KBM-7 (cell line): Measurements from ENCODE around the gene LGR5.

ENCODE experiments used
- DNase-seq: peaks from one replicate; pipeline ENCODE4 v3.0.0-alpha.2; 2015
- in situ Hi-C: fragments of 300-500 bp; cut with MboI; formaldehyde crosslinking; loops from 2 replicates; pipeline ENCODE4 v1.14.3; 2020; ENCODE audit warnings: low sequenced_read_pairs, low pct_unique_long_range_greater_than_20kb, mixed read lengths

LGR5 gene

DNA sequence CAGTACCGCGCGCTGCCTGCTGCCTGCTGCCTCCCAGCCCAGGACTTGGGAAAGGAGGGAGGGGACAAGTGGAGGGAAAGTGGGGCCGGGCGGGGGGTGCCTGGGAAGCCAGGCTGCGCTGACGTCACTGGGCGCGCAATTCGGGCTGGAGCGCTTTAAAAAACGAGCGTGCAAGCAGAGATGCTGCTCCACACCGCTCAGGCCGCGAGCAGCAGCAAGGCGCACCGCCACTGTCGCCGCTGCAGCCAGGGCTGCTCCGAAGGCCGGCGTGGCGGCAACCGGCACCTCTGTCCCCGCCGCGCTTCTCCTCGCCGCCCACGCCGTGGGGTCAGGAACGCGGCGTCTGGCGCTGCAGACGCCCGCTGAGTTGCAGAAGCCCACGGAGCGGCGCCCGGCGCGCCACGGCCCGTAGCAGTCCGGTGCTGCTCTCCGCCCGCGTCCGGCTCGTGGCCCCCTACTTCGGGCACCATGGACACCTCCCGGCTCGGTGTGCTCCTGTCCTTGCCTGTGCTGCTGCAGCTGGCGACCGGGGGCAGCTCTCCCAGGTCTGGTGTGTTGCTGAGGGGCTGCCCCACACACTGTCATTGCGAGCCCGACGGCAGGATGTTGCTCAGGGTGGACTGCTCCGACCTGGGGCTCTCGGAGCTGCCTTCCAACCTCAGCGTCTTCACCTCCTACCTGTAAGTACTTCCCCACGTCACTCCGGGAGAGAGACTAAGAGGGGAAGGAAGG, at the start of gene LGR5:
Gene LGR5, plus strand, starts transcription at position 186 of the 732 bp plus-strand sequence. Its CDS starts 283 bp downstream, at position 469.
- in situ Hi-C loops = no loop called here
- DNase-seq = peak; percentile 25

GRCh38 chr12:71392521-71393145, 47.0 kb upstream of the LGR5 start:
- DNase-seq = peak; percentile 63
- in situ Hi-C loops = no loop called here

- in situ Hi-C loops = no loop called here
- DNase-seq = no peak
Measured at GRCh38 chr12:71393625-71394024, 46.0 kb upstream of the LGR5 start.

DNA sequence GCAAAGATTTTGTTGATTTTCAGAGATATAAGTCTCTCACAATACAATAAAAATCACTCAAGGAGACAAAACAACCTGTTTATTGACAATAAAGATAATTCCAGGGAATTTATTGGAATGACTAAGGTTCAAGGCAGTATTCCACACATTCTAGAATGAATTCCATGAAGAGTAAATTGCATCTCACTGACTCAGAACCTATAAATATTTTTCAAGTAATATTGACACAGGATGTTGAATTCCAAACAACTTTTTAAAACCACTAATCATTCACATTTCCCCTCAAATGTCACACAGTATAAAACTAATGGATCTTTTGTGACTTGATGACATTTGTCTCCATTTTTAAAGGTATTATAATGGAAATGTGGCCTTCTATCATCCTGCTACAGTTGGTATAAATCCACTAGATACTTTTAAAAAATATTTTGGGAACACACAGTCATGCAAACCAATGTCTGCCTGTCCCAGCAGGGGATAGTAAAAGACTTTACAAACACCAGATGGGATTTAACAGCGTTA, 42.1 kb upstream of the LGR5 start:
- in situ Hi-C loops = no loop called here
- DNase-seq = no peak

GRCh38 chr12:71399197-71399596, 40.4 kb upstream of the LGR5 start:
- DNase-seq = no peak
- in situ Hi-C loops = no loop called here

- no peak for DNase-seq
- in situ Hi-C loops = loop anchor here (25.0 kb wide), 1 partner anchor 337 kb away; no protein-coding TSS in a partner anchor
Measured at GRCh38 chr12:71400481-71400880, 39.1 kb upstream of the LGR5 start.

GRCh38 chr12:71405884-71406283, 33.7 kb upstream of the LGR5 start:
- no peak for DNase-seq
- in situ Hi-C loops = loop anchor here (25.0 kb wide), 1 partner anchor 331 kb away; no protein-coding TSS in a partner anchor

DNA sequence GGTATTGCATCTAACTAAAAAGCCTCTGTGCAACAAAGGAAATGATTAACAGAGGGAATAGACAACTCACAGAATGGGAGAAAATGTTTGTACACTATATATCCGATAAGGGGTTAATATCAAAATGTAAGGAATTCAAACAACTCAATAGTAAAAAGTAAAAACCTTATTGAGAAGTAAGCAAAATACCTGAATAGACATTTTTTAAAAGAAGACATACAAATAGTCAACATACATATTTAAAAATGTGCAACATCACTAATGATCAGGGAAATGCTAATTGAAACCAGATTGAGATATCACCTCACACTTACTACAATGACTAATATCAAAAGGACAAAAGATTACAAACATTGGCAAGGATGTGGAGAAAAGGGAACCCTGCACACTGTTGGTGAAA, 31.9 kb upstream of the LGR5 start:
- in situ Hi-C loops = loop anchor here (25.0 kb wide), 1 partner anchor 330 kb away; no protein-coding TSS in a partner anchor
- no peak for DNase-seq

DNA sequence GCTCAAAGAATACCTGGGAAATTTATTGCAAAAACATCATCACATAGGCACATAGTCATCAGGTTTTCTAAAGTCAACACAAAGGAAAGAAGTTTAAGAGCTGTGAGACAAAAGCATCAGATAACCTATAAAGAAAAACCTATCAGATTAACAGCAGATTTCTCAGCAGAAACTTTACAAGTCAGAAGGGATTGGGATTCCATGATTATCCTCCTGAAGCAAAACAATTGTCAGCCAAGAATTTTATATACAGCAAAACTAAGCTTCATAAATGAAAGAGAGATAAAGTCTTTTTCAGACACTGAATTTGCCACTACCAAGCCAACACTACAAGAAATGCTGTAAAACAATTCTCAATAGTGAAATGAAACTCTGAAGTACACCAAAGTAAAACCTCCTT, 28.8 kb upstream of the LGR5 start:
- DNase-seq = no peak
- in situ Hi-C loops = loop anchor here (25.0 kb wide), 1 partner anchor 326 kb away; no protein-coding TSS in a partner anchor

- DNase-seq = no peak
- in situ Hi-C loops = loop anchor here (25.0 kb wide), 1 partner anchor 326 kb away; no protein-coding TSS in a partner anchor
Measured at GRCh38 chr12:71411635-71412034, 28.0 kb upstream of the LGR5 start.

DNA sequence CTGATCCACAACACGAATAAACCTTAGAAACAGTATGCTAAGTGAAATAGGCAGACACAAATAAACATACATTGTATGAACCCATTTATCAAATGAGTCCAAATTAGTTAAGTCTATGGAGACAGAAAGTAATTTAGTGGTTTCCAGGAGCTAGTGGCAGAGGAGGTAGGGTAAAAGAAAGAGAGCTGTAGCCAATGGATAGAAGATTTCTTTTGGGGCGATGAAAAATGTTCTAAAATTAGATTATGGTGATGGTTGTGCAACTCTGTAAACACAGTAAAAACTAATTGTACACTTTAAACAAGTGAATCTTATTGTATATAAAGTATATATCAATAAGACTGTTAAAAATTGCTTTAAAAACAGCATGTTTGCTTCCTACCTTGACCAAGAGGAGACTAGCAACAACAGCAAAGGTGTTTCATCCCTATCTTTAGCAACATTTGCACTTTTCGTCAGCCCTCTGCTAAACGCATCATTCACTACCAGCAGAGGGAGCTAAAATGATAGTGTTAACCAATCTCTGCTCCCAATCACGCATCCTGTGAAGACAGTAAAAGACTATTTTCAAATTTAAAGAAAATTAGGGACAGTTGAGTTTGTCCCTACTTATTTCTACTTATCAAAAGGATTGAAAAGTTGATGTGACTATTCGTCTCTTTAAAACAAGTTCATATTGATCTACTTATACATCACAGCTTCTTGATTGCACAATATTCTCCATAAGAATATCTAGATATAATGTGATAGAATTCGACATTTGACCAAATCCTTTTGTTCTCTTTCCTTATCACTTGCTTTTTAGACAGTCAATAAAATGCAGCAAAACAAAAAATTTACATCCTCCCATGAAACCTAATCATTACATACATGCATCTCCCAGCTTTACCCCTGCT, 24.0 kb upstream of the LGR5 start:
- in situ Hi-C loops = loop anchor here (25.0 kb wide), 1 partner anchor 322 kb away; no protein-coding TSS in a partner anchor
- peak; percentile 74 for DNase-seq

DNA sequence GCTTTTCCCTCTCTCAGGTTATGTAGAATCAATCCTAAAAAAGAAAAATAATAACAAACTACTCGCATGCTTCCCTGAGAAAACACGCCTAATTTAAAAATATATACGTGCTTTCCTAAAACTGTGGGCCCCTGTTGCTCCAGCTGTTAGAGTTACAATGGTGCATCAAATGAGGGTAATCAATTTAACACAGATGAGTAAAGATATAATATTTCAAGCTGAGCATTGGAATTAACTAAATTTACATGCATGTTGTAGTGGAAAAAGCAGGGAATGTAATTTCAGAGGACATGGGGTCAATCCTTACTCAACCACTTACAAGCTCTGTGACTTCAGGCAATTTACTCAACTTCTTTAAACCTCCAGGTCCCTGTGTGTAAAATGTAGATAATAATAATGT, 22.4 kb upstream of the LGR5 start:
- DNase-seq = no peak
- in situ Hi-C loops = loop anchor here (25.0 kb wide), 1 partner anchor 320 kb away; no protein-coding TSS in a partner anchor

- no peak for DNase-seq
- in situ Hi-C loops = loop anchor here (25.0 kb wide), 1 partner anchor 316 kb away; no protein-coding TSS in a partner anchor
Measured at GRCh38 chr12:71420775-71421406, 18.7 kb upstream of the LGR5 start.

- DNase-seq = no peak
- in situ Hi-C loops = no loop called here
Measured at GRCh38 chr12:71425568-71426299, 13.9 kb upstream of the LGR5 start.

GRCh38 chr12:71426300-71427047, 13.1 kb upstream of the LGR5 start:
- in situ Hi-C loops = no loop called here

DNA sequence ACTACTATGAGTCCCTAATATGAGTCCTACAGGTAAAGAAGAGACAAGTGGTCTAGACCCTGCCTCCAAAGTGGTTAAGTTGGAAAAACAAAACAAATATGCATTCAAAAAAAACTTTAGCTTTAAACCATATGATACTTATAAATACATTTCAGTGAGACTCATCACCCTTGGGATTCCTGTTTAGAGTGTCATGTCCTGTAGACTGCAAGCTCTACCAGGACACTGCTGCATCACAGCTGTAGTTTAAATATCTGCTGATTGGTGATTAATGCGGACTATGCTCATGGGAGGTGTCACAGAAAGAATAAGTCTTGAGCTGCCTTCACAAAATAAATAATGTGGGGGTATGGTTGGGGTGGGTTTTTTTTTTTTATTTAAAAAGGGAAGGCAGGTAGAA, 8.8 kb upstream of the LGR5 start:
- DNase-seq = no peak
- in situ Hi-C loops = no loop called here

More at GRCh38 chr12:71426300-71427047, 13.1 kb upstream of the LGR5 start:
- DNase-seq = no peak

DNA sequence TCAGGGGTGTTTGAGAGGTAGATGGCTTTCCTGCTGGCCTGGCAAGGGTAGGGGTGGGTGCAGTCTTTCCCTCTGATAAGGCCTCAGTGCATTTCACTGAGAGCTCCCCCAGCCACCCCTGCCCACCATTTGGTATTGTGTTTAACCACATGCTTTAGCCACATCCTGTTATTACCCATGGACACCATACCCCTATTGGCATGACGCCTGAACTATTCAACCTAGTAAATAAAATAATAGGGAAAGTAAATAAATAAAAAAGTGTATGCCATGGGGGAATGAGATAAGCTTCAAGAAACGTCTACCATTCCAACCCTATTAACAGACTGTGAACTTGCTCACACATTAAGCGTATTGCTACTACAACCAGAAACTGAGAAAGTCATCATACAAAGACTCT, 7.6 kb upstream of the LGR5 start:
- DNase-seq = no peak
- in situ Hi-C loops = no loop called here
